Right kidney (tissue), 1 donor: Measurements from ENCODE around the gene SRRM2.

Experiments
- DNase-seq: peaks from one replicate; pipeline ENCODE4 v3.0.0-alpha.2; 2016

The SRRM2 gene

GRCh38 chr16:2819179-2819938 lies 66.9 kb downstream of the SRRM2 start:
- no peak for DNase-seq

- no peak for DNase-seq
These were observed 67.7 kb downstream of the SRRM2 start for GRCh38 chr16:2819939-2820835.
